Astrocyte (in vitro differentiated cells and primary cell): ENCODE data around the gene BAZ1A.

Source experiments
- EZH2 ChIP-seq: IDR thresholded peaks from 2 replicates; pipeline ENCODE4 v1.6.1; 2012; ENCODE audit warnings: mild to moderate bottlenecking, low read length, inconsistent platforms; ENCODE audit not compliant: insufficient read depth
- TF ChIP-seq, protein P1 (sequence below): IDR thresholded peaks from 2 replicates; pipeline ENCODE4 v1.5.1; 2011; ENCODE audit warnings: low read depth, mild to moderate bottlenecking, inconsistent platforms, low read length, moderate library complexity; ENCODE audit not compliant: insufficient read depth

DNA sequence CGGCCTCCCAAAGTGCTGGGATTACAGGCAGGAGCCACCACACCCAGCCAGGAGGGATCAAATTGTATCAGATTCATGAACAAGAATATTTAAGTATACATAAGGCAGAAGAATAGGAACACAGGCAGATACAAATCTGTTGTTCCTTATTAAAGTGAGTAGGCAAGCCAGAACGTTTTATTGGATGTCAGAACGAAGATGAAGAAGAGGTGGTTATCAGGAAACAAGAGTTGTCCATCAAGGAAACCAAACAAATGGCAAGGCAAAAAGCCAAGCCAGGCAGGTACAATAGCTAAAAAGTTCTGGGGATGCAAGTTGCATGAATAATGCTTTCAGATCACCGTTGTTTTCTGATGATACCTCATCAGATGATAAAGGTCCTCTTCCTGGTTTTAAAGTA lies 31.1 kb upstream of the BAZ1A start:
- TF ChIP-seq, protein P1, sequence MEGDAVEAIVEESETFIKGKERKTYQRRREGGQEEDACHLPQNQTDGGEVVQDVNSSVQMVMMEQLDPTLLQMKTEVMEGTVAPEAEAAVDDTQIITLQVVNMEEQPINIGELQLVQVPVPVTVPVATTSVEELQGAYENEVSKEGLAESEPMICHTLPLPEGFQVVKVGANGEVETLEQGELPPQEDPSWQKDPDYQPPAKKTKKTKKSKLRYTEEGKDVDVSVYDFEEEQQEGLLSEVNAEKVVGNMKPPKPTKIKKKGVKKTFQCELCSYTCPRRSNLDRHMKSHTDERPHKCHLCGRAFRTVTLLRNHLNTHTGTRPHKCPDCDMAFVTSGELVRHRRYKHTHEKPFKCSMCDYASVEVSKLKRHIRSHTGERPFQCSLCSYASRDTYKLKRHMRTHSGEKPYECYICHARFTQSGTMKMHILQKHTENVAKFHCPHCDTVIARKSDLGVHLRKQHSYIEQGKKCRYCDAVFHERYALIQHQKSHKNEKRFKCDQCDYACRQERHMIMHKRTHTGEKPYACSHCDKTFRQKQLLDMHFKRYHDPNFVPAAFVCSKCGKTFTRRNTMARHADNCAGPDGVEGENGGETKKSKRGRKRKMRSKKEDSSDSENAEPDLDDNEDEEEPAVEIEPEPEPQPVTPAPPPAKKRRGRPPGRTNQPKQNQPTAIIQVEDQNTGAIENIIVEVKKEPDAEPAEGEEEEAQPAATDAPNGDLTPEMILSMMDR = no peak
- no peak for TF ChIP-seq EZH2
